Neural cell (in vitro differentiated cells): ENCODE data around the gene CDCA8. TPM values are rescaled to one million over a fixed set of nuclear protein-coding genes. Genes with fewer than 3 reads are reported as not detected.
"Not testable (repeated sequence)": the region's sequence is repeated elsewhere in the genome, so short reads cannot be mapped to it uniquely, and the experiment has no call there.

Experiments
- H2AFZ ChIP-seq: fragments of 200-600, 300-800 bp; sonication (generic), shearing (Covaris generic); 2 replicates; pipeline ENCODE4 v1.6.0; 2014; ENCODE audit warnings: low read depth, mild to moderate bottlenecking, antibody characterized with exemption, low read length, moderate library complexity
- H3F3A ChIP-seq: fragments of 200-600 bp; shearing (Covaris generic); 2 replicates; pipeline ENCODE4 v1.6.1; 2016; ENCODE audit warnings: mild to moderate bottlenecking, moderate library complexity, mixed read lengths, antibody characterized with exemption, low read length; ENCODE audit not compliant: insufficient read depth, poor library complexity, severe bottlenecking
- H3K27ac ChIP-seq: fragments of 200-600, 300-800 bp; sonication (generic), shearing (Covaris generic); 2 replicates; pipeline ENCODE4 v1.5.1; 2014; ENCODE audit warnings: mild to moderate bottlenecking, low read length, moderate library complexity
- H3K27me3 ChIP-seq: fragments of 300-800, 200-600 bp; sonication (generic), shearing (Covaris generic); 2 replicates; pipeline ENCODE4 v1.6.0; 2014; ENCODE audit warnings: mild to moderate bottlenecking, low read depth, low read length, moderate library complexity; ENCODE audit not compliant: insufficient read depth
- H3K36me3 ChIP-seq: fragments of 300-800, 200-600 bp; sonication (generic), shearing (Covaris generic); 2 replicates; pipeline ENCODE4 v1.5.1; 2014; ENCODE audit warnings: mild to moderate bottlenecking, antibody characterized with exemption, low read length, moderate library complexity; ENCODE audit not compliant: insufficient read depth
- H3K4me2 ChIP-seq: fragments of 300-800, 200-600 bp; sonication (generic), shearing (Covaris generic); 2 replicates; pipeline ENCODE4 v1.6.0; 2014; ENCODE audit warnings: mild to moderate bottlenecking, low read length
- H3K4me3 ChIP-seq: fragments of 300-800, 200-600 bp; sonication (generic), shearing (Covaris generic); 2 replicates; pipeline ENCODE4 v1.5.1; 2014; ENCODE audit warnings: mild to moderate bottlenecking, low read length, moderate library complexity
- H3K79me2 ChIP-seq: fragments of 200-600 bp; shearing (Covaris generic); replicated peaks from 2 replicates; pipeline ENCODE4 v1.6.0; 2014; ENCODE audit warnings: mild to moderate bottlenecking, low read length, moderate library complexity; ENCODE audit not compliant: insufficient read depth
- H3K9ac ChIP-seq: fragments of 300-800, 200-600 bp; sonication (generic), shearing (Covaris generic); 2 replicates; pipeline ENCODE4 v1.6.1; 2016; ENCODE audit warnings: mild to moderate bottlenecking, low read length, mixed read lengths
- H3K9me2 ChIP-seq: fragments of 200-600 bp; shearing (Covaris generic); 2 replicates; pipeline ENCODE4 v1.6.1; 2016; ENCODE audit warnings: mild to moderate bottlenecking, low read length, mixed read lengths; ENCODE audit not compliant: insufficient read depth
- H3K9me3 ChIP-seq: fragments of 200-600, 300-800 bp; sonication (generic), shearing (Covaris generic); 2 replicates; pipeline ENCODE4 v1.6.1; 2016; ENCODE audit warnings: mild to moderate bottlenecking, mixed run types, low read length, moderate library complexity, mixed read lengths
- H4K20me1 ChIP-seq: fragments of 200-600 bp; shearing (Covaris generic); 2 replicates; pipeline ENCODE4 v1.6.1; 2016; ENCODE audit warnings: mild to moderate bottlenecking, mixed run types; ENCODE audit not compliant: insufficient read depth
- CTCF ChIP-seq: fragments of 450-650 bp; IDR thresholded peaks from 2 replicates; pipeline ENCODE4 v1.5.1; 2014; ENCODE audit warnings: antibody characterized with exemption, mild to moderate bottlenecking, moderate library complexity; ENCODE audit not compliant: poor library complexity, severe bottlenecking
- EP300 ChIP-seq: fragments of 450-650 bp; conservative IDR thresholded peaks from 2 replicates; pipeline ENCODE4 v1.6.1; 2014; ENCODE audit warnings: antibody characterized with exemption, mild to moderate bottlenecking, moderate library complexity; ENCODE audit not compliant: poor library complexity, severe bottlenecking
- EZH2 ChIP-seq: fragments of 200-600, 300-800 bp; shearing (Covaris generic), sonication (generic); IDR thresholded peaks from 2 replicates; pipeline ENCODE4 v1.6.1; 2014; ENCODE audit warnings: antibody characterized with exemption, low read length, borderline replicate concordance, mild to moderate bottlenecking; ENCODE audit not compliant: insufficient read depth, poor library complexity, severe bottlenecking
- MXI1 ChIP-seq: fragments of 450-650 bp; conservative IDR thresholded peaks from 2 replicates; pipeline ENCODE4 v1.6.1; 2014; ENCODE audit warnings: antibody characterized with exemption, mild to moderate bottlenecking; ENCODE audit not compliant: poor library complexity, severe bottlenecking
- POLR2AphosphoS5 ChIP-seq: IDR thresholded peaks from 2 replicates; pipeline ENCODE4 v1.6.1; 2012
- RAD21 ChIP-seq: fragments of 450-650 bp; conservative IDR thresholded peaks from 2 replicates; pipeline ENCODE4 v1.6.1; 2014; ENCODE audit warnings: antibody characterized with exemption, mild to moderate bottlenecking, moderate library complexity
- SMC3 ChIP-seq: fragments of 450-650 bp; conservative IDR thresholded peaks from 2 replicates; pipeline ENCODE4 v1.6.1; 2014; ENCODE audit warnings: antibody characterized with exemption, mild to moderate bottlenecking, moderate library complexity; ENCODE audit not compliant: poor library complexity
- TAF1 ChIP-seq: IDR thresholded peaks from 2 replicates; pipeline ENCODE4 v1.6.1; 2012; ENCODE audit warnings: low read depth
- polyA plus RNA-seq: library from polyadenylated mRNA; depleted of rRNA; stranded (reverse); fragments of >200 nt; gene quantifications from 2 replicates; pipeline ENCODE4 v1.2.3, GENCODE V29; 2014
- TF ChIP-seq, protein P1 (sequence below): IDR thresholded peaks from 2 replicates; pipeline ENCODE4 v1.6.1; 2012; ENCODE audit warnings: borderline replicate concordance

The CDCA8 gene
- polyA plus RNA-seq, 1 donor from 2014 or later: 0.72 TPM

- Histone ChIP-seq H3K27ac (no peak overlapping the region), H4K20me1 (no peaks in the 10 kb centered on the region), H3K79me2 (no peaks in the 10 kb centered on the region), H3K9me2 (no peaks in the 10 kb centered on the region), H3K36me3 (no peaks in the 10 kb centered on the region), H3K4me2 (no peak overlapping the region), H3K4me3 (no peak overlapping the region), H3K27me3 (no peaks in the 10 kb centered on the region), H2AFZ (no peak overlapping the region), H3K9me3 (peaks cover 4% of the 10 kb centered on the region), H3K9ac (no peak overlapping the region), H3F3A (no peaks in the 10 kb centered on the region)
- no peak for TF ChIP-seq CTCF
- TF ChIP-seq TAF1: no peak
- TF ChIP-seq RAD21: no peak
- TF ChIP-seq EP300: no peak
- no peak for TF ChIP-seq SMC3
- no peak for TF ChIP-seq POLR2AphosphoS5
- TF ChIP-seq MXI1: no peak
- TF ChIP-seq, protein P1, sequence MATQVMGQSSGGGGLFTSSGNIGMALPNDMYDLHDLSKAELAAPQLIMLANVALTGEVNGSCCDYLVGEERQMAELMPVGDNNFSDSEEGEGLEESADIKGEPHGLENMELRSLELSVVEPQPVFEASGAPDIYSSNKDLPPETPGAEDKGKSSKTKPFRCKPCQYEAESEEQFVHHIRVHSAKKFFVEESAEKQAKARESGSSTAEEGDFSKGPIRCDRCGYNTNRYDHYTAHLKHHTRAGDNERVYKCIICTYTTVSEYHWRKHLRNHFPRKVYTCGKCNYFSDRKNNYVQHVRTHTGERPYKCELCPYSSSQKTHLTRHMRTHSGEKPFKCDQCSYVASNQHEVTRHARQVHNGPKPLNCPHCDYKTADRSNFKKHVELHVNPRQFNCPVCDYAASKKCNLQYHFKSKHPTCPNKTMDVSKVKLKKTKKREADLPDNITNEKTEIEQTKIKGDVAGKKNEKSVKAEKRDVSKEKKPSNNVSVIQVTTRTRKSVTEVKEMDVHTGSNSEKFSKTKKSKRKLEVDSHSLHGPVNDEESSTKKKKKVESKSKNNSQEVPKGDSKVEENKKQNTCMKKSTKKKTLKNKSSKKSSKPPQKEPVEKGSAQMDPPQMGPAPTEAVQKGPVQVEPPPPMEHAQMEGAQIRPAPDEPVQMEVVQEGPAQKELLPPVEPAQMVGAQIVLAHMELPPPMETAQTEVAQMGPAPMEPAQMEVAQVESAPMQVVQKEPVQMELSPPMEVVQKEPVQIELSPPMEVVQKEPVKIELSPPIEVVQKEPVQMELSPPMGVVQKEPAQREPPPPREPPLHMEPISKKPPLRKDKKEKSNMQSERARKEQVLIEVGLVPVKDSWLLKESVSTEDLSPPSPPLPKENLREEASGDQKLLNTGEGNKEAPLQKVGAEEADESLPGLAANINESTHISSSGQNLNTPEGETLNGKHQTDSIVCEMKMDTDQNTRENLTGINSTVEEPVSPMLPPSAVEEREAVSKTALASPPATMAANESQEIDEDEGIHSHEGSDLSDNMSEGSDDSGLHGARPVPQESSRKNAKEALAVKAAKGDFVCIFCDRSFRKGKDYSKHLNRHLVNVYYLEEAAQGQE: no peak
- no peak for TF ChIP-seq EZH2
Observed at GRCh38 chr1:37732111-37732780, 39.9 kb downstream of the CDCA8 start.

DNA sequence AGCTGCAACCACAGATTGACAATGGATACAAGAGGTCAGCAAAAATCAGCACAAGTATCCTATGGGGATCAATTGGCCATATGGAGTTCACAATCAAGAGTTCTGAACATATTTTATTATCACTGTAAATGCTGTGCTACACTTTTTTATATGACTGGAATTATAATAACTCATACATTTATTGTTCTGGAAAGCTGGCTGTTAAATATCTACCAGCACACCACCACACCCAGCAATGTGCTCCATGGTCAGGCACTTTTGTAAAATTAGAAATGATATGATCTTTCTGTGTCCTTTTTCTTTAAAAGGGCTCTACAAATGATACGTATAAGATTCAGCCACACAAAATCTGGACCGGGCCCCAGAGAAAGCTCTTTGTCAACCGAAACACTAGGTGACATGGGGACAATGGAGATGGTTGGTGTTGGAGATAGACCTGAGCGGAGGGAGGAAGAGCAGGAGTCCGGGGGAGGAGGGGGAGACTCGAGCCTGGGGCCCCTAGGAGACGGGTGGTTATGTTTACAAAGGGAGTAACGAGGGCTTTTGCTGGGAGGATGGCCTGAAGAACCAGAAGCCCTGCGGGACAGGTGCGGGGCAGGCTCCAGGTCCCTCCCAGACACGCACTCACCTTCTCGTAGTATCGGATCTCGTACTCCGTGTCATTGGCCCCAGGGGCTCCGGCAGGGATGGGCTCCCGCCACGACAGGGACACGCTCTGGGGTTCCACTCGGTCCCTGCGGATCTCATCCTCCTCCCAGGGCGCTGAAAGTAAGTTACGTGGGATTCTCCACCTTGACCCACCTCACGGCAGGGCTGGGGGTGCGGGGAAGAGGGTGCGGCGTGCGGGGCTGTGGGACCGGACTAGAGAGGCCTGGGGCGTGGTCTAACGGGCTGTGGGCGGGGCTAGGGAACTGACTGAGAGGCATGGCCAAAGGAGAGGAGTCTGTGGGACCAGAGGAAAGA is 42.6 kb downstream of the CDCA8 start:
- Histone ChIP-seq H3K79me2 (no peaks in the 10 kb centered on the region), H3F3A (no peaks in the 10 kb centered on the region), H3K27me3 (no peaks in the 10 kb centered on the region), H3K9ac (no peak overlapping the region), H3K4me3 (no peak overlapping the region), H3K9me3 (peaks cover 12% of the 10 kb centered on the region), H2AFZ (no peak overlapping the region), H3K27ac (no peak overlapping the region), H3K4me2 (no peak overlapping the region), H3K9me2 (no peaks in the 10 kb centered on the region), H4K20me1 (no peaks in the 10 kb centered on the region), H3K36me3 (no peaks in the 10 kb centered on the region)
- no peak for TF ChIP-seq EZH2
- no peak for TF ChIP-seq CTCF
- TF ChIP-seq SMC3: no peak
- TF ChIP-seq EP300: no peak

- H3K9me3 ChIP-seq: peaks cover 12% of the 10 kb centered on the region
- not testable (repeated sequence) for H3K4me3 ChIP-seq, H3K9me2 ChIP-seq, H3K27ac ChIP-seq, H4K20me1 ChIP-seq, H3F3A ChIP-seq, H3K4me2 ChIP-seq, H2AFZ ChIP-seq, H3K9ac ChIP-seq, H3K79me2 ChIP-seq, H3K27me3 ChIP-seq, H3K36me3 ChIP-seq
Observed at GRCh38 chr1:37737975-37738374, 45.7 kb downstream of the CDCA8 start.

DNA sequence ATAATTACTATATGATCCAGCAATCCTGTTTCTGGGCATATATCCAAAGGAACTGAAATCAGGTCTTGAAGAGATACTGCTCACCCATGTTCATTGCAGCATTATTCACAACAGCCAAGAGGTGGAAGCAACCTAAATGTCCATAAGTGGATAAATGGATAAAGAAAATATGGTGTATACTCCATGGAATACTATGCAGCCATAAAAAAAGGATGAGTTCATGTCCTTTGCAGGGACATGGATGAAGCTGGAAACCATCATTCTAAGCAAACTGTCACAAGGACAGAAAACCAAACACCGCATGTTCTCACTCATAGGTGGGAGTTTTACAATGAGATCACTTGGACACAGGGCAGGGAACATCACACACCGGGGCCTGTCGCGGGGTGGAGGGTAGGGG is 46.3 kb downstream of the CDCA8 start:
- not testable (repeated sequence) for H3K27ac ChIP-seq, H3F3A ChIP-seq, H3K4me3 ChIP-seq, H3K9ac ChIP-seq, H3K9me2 ChIP-seq, H2AFZ ChIP-seq, H3K4me2 ChIP-seq, H4K20me1 ChIP-seq, H3K36me3 ChIP-seq, H3K79me2 ChIP-seq, H3K27me3 ChIP-seq
- H3K9me3 ChIP-seq: peaks cover 12% of the 10 kb centered on the region
